GM19025 (cell line): ENCODE results near the gene NRARP.
A peak's percentile ranks its signal among the peaks of the same experiment; 100 is the strongest.
"Not testable (repeated sequence)": the region's sequence is repeated elsewhere in the genome, so short reads cannot be mapped to it uniquely, and the experiment has no call there.

ENCODE experiments used
- ATAC-seq: cut with Tn5 transposase; IDR thresholded peaks from one replicate; pipeline ENCODE4 v1.9.1; 2021; ENCODE audit warnings: mild to moderate bottlenecking, low read depth, moderate library complexity; ENCODE audit not compliant: unreplicated experiment

NRARP gene

GRCh38 chr9:137266162-137266527 lies 35.9 kb downstream of the NRARP start:
- ATAC-seq: no peak

GRCh38 chr9:137265496-137266161 lies 36.4 kb downstream of the NRARP start:
- no peak for ATAC-seq

GRCh38 chr9:137264067-137264466 lies 38.0 kb downstream of the NRARP start:
- ATAC-seq: no peak

- no peak for ATAC-seq
These were observed 38.6 kb downstream of the NRARP start for GRCh38 chr9:137263506-137263905.

- ATAC-seq: no peak
These were observed 39.2 kb downstream of the NRARP start for GRCh38 chr9:137262909-137263285.

DNA sequence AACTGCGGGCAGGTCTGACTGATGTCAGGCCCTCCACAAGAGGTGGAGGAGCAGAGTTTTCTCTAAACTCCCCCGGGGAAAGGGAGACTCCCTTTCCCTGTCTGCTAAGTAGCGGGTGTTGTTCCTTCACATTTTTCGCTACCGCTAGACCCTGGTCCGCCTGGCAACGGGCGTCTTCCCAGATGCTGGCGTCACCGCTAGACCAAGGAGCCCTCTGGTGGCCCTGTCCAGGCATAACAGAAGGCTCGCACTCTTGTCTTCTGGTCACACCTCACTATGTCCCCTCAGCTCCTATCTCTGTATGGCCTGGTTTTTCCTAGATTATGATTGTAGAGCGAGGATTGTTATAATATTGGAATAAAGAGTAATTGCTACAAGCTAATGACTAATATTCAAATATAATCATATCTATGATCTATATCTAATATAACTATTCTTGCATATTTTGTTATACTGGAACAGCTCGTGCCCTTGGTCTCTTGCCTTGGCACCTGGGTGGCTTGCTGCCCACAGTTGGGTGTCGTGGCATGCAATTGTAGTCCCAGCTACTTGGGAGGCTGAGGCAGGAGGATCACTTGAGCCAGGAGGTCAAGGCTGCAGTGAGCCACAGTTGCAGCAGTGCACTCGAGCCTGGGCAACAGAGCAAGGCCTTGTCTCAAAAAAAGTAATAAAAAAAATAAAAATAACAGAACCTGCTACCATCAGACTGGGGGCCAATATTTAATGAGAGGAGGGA lies 39.7 kb downstream of the NRARP start:
- not testable (repeated sequence) for ATAC-seq

DNA sequence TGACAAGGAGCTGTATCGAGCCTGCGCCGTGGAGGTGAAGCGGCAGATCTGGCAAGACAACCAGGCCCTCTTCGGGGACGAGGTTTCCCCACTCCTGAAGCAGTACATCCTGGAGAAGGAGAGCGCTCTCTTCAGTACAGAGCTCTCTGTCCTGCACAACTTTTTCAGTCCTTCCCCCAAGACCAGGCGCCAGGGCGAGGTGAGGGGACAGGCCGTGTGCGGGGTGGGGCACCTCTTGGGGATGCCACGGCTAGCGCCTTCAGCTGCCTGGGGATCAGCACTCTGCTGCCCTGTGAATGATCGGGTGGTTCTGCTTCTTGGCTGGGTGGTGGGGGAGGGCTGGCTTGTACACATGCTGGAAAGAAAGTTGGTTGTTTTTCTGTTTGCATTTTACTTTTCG lies 45.2 kb downstream of the NRARP start:
- ATAC-seq: no peak

GRCh38 chr9:137256362-137256761 lies 45.7 kb downstream of the NRARP start:
- no peak for ATAC-seq

GRCh38 chr9:137255448-137256114 lies 46.5 kb downstream of the NRARP start:
- ATAC-seq: peak; percentile 22

GRCh38 chr9:137254624-137255447 lies 47.2 kb downstream of the NRARP start, which contains the start of gene NELFB:
Gene NELFB, plus strand, starts transcription at chr9:137255327.
- ATAC-seq: peak; percentile 78

DNA sequence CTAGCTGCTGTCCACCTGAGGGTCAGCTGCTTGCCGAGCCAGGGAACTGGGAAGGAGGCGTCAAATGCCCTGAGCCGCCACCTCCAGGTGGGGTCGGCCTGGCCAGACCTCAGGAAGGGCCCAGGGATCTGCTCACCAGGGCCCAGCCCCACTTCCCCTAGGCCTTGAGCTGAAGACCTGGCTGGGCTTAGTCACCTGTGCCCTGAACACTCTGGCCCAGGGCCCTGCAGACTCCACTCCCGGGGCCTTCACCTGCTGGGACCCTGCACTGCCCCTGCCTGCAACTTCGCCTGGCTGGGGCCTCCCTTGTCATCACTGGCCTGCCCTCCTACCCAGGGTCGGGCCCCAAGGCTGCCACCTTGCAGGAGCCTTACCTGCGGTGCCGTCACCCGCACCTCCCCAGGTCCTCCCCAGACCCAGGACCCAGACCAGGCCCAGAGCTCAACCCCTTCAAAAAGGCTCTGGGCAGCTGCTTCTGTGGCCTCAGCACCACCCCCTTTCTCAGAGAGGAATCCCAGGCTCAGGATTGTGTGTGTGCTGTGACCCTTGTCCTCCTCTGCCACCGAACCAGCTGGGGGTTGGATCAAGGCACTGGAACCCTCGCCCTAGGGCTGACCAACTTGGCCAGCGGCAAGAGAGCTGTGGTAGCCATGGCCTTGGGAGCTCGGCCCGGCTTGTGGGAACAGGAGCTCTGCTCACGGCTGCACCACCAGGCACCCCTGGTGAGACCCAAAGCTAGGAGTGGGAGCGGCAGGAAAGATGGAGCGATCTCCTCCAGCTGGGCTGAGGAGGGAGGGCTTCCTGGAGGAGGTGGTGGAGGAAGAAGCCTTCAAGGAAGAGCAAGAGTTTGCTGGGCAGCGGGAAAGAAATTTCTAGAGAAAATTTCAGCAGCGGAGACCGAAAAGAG lies 48.1 kb downstream of the NRARP start:
- ATAC-seq: no peak

GRCh38 chr9:137252555-137253506 lies 49.2 kb downstream of the NRARP start:
- no peak for ATAC-seq

GRCh38 chr9:137251490-137252268 lies 50.4 kb downstream of the NRARP start:
- no peak for ATAC-seq

DNA sequence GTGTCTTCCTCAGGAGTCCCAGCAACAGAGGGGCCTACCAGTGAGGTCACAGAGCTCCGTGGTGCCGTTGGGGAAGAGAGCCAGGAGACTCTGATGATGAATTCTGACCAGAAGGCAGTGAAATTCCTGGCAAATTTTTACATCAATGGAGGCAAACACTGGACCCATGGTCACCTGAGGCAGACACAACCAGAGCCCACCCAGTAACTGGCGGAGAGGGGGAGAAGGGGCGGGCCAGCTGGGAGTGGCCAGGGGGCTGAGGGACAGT lies 50.9 kb downstream of the NRARP start, which contains the start of gene STPG3:
Gene STPG3, plus strand, starts transcription at position 93 of the 268 bp plus-strand sequence. Its CDS starts 1 bp downstream, at position 94.
- ATAC-seq: no peak

GRCh38 chr9:137250329-137251193 lies 51.5 kb downstream of the NRARP start:
- no peak for ATAC-seq
